GM23338 (cell line): ENCODE results near the gene ARHGAP10. TPM values are rescaled to one million over a fixed set of nuclear protein-coding genes. Genes with fewer than 3 reads are reported as not detected.

ENCODE experiments used
- ATAC-seq: fragments of 200-7000 bp; cut with Tn5 transposase; 3 replicates; pipeline ENCODE4 v1.9.1; 2020
- DNase-seq: peaks from one replicate; pipeline ENCODE4 v3.0.0-alpha.2; 2015; ENCODE audit warnings: low spot score
- H2AFZ ChIP-seq: fragments of 200-600 bp; sonication (generic); 2 replicates; pipeline ENCODE4 v1.8.0; 2016; ENCODE audit warnings: antibody characterized with exemption, mild to moderate bottlenecking, moderate library complexity
- H3F3A ChIP-seq: fragments of 200-600 bp; sonication (generic); replicated peaks from 2 replicates; pipeline ENCODE4 v1.8.0; 2017; ENCODE audit warnings: antibody characterized with exemption, mixed run types, low read depth
- H3K27ac ChIP-seq: fragments of 200-600 bp; sonication (generic); 2 replicates; pipeline ENCODE4 v1.6.1; 2016; ENCODE audit warnings: low read depth
- H3K27me3 ChIP-seq: fragments of 200-600 bp; sonication (generic); 2 replicates; pipeline ENCODE4 v1.8.0; 2016; ENCODE audit warnings: mild to moderate bottlenecking, mixed run types, moderate library complexity; ENCODE audit not compliant: insufficient read depth
- H3K36me3 ChIP-seq: fragments of 200-600 bp; sonication (generic); 2 replicates; pipeline ENCODE4 v1.8.0; 2016; ENCODE audit warnings: mild to moderate bottlenecking; ENCODE audit not compliant: insufficient read depth
- H3K4me1 ChIP-seq: fragments of 200-600 bp; sonication (generic); 2 replicates; pipeline ENCODE4 v1.8.0; 2016; ENCODE audit warnings: mild to moderate bottlenecking, moderate library complexity; ENCODE audit not compliant: insufficient read depth
- H3K4me2 ChIP-seq: fragments of 200-600 bp; sonication (generic); 2 replicates; pipeline ENCODE4 v1.7.1; 2017; ENCODE audit warnings: mixed run types
- H3K4me3 ChIP-seq: fragments of 200-600 bp; sonication (generic); 2 replicates; pipeline ENCODE4 v1.6.1; 2016; ENCODE audit warnings: mixed run types
- H3K79me2 ChIP-seq: fragments of 200-600 bp; sonication (generic); replicated peaks from 2 replicates; pipeline ENCODE4 v1.8.0; 2017; ENCODE audit warnings: mild to moderate bottlenecking; ENCODE audit not compliant: insufficient read depth
- H3K9me2 ChIP-seq: fragments of 200-600 bp; sonication (generic); 2 replicates; pipeline ENCODE4 v1.8.0; 2017; ENCODE audit not compliant: insufficient read depth
- H4K20me1 ChIP-seq: fragments of 200-600 bp; sonication (generic); replicated peaks from 2 replicates; pipeline ENCODE4 v1.8.0; 2017; ENCODE audit warnings: mild to moderate bottlenecking; ENCODE audit not compliant: insufficient read depth
- H3K27ac Mint-ChIP-seq: 2 replicates; pipeline ENCODE4 v1.8.0; 2020; ENCODE audit warnings: inconsistent platforms, mild to moderate bottlenecking, moderate library complexity, mixed read lengths
- H3K27me3 Mint-ChIP-seq: 3 replicates; pipeline ENCODE4 v1.8.0; 2022; ENCODE audit warnings: low read depth, mild to moderate bottlenecking, moderate library complexity, mixed read lengths, inconsistent platforms; ENCODE audit not compliant: insufficient read depth, poor library complexity
- H3K36me3 Mint-ChIP-seq: 3 replicates; pipeline ENCODE4 v1.8.0; 2021; ENCODE audit warnings: low read depth, mild to moderate bottlenecking, inconsistent platforms, moderate library complexity, mixed read lengths
- H3K4me1 Mint-ChIP-seq: 3 replicates; pipeline ENCODE4 v1.8.0; 2020; ENCODE audit warnings: mild to moderate bottlenecking, inconsistent platforms, mixed read lengths
- H3K4me3 Mint-ChIP-seq: 3 replicates; pipeline ENCODE4 v1.8.0; 2021; ENCODE audit warnings: moderate library complexity, mild to moderate bottlenecking, inconsistent platforms, mixed read lengths
- H3K9me3 Mint-ChIP-seq: 3 replicates; pipeline ENCODE4 v1.8.0; 2020; ENCODE audit warnings: moderate library complexity, mild to moderate bottlenecking, inconsistent platforms, mixed read lengths
- EZH2 ChIP-seq: fragments of 200-600 bp; sonication (generic); IDR thresholded peaks from one replicate; pipeline ENCODE4 v1.8.0; 2017; ENCODE audit warnings: antibody characterized with exemption, mild to moderate bottlenecking, low read depth; ENCODE audit not compliant: unreplicated experiment
- EZH2phosphoT487 ChIP-seq: fragments of 200-600 bp; sonication (generic); IDR thresholded peaks from one replicate; pipeline ENCODE4 v1.8.1; 2018; ENCODE audit warnings: antibody characterized with exemption; ENCODE audit not compliant: unreplicated experiment
- NANOG ChIP-seq: IDR thresholded peaks from 2 replicates; pipeline ENCODE4 v1.6.1; 2016; ENCODE audit warnings: antibody characterized with exemption, borderline replicate concordance
- POLR2AphosphoS5 ChIP-seq: IDR thresholded peaks from 2 replicates; pipeline ENCODE4 v1.6.1; 2016; ENCODE audit warnings: antibody characterized with exemption, low read depth
- STAT1 ChIP-seq: IDR thresholded peaks from one replicate; pipeline ENCODE4 v1.6.1; 2016; ENCODE audit warnings: antibody characterized with exemption; ENCODE audit not compliant: unreplicated experiment
- ZNF114 ChIP-seq: fragments of 250-450 bp; sonication (Bioruptor Pico); IDR thresholded peaks from 2 replicates; pipeline ENCODE4 v1.5.0; 2020; ENCODE audit warnings: mild to moderate bottlenecking, moderate library complexity
- ZNF331 ChIP-seq: fragments of 250-450 bp; sonication (Bioruptor Pico); IDR thresholded peaks from 2 replicates; pipeline ENCODE4 v1.5.0; 2020; ENCODE audit warnings: low read depth, mild to moderate bottlenecking, moderate library complexity
- polyA plus RNA-seq: library from polyadenylated mRNA; unstranded; fragments of >200 nt; fragmentation: Nextera tagmentation; extraction: Ambion mirVana; gene quantifications from 2 replicates; pipeline ENCODE4 v1.2.1, GENCODE V29; 2016
- total RNA-seq: library from RNA; depleted of rRNA; stranded (reverse); fragments of >200 nt; shearing (Covaris generic); gene quantifications from 2 replicates; pipeline ENCODE4 v1.2.3, GENCODE V29; 2014
- TF ChIP-seq, protein P1 (sequence below): fragments of 250-450 bp; sonication (Bioruptor Pico); IDR thresholded peaks from 2 replicates; pipeline ENCODE4 v1.5.0; 2020; ENCODE audit warnings: mild to moderate bottlenecking, moderate library complexity
- TF ChIP-seq, protein P2 (sequence below): IDR thresholded peaks from one replicate; pipeline ENCODE4 v1.6.1; 2018; ENCODE audit warnings: antibody characterized with exemption; ENCODE audit not compliant: unreplicated experiment
- TF ChIP-seq, protein P3 (sequence below): IDR thresholded peaks from 2 replicates; pipeline ENCODE4 v1.6.1; 2016; ENCODE audit warnings: antibody characterized with exemption
- TF ChIP-seq, protein P4 (sequence below), 2 experiments: fragments of 200-600 bp in 1 of 2; sonication (generic) in 1 of 2; conservative IDR thresholded peaks; 2 replicates each; pipeline versions ENCODE4 v1.5.1 to v1.6.1; 2016 to 2017; ENCODE audit warnings: antibody characterized with exemption in 2 of 2, low read depth in 2 of 2, mild to moderate bottlenecking in 2 of 2, moderate library complexity in 1 of 2

ARHGAP10 gene
- total and polyA plus RNA-seq, 2 experiments from 2014 or later = 5.1 to 6.3 TPM

DNA sequence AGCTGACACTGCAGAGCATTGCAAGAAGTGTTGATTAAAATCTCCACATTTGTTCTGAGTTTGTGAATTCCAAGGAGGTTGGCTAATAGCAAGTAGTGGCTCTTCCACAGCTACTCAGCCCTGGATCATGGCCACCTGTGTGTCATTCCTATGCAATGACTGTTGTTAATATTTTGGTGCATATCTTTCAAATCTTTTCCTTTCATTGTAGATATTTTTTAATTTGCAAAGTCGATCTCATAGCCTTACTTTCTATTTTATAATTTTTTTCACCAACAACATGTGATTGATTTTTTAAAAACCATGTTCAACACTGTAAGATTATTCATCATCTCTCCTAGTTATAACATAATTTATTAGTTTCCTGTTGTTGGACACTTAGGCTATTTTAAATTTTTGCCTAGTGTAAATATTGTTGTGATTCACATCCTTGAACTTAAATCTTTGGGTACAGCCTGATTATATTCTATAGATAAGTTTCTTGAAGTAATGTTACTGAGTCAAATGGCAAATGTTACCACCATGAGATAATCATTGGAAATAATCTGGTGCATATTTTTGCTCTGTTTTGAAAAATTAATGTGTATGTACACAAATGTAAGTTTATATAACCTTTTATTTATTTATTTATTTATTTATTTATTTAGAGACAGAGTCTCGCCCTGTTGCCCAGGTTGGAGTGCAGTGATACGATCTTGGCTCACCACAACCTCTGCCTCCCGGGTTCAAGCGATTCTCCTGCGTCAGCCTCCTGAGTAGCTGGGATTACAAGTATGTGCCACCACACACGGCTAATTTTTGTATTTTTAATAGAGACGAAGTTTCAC lies 17.1 kb upstream of the ARHGAP10 start:
- Histone ChIP-seq H3K4me1 (no peaks in the 10 kb centered on the region), H3K79me2 (no peaks in the 10 kb centered on the region), H3K27me3 (no peaks in the 10 kb centered on the region), H3K4me2 (no peak overlapping the region), H2AFZ (peak overlapping the region; percentile 56; the same call in 1 of the 2 replicates), H4K20me1 (no peaks in the 10 kb centered on the region), H3K9me2 (no peaks in the 10 kb centered on the region), H3K4me3 (no peak overlapping the region), H3K27ac (no peak overlapping the region), H3K36me3 (no peaks in the 10 kb centered on the region), H3F3A (no peaks in the 10 kb centered on the region)
- Mint-ChIP-seq H3K9me3 (no peaks in the 10 kb centered on the region), H3K27ac (no peak overlapping the region), H3K27me3 (no peaks in the 10 kb centered on the region), H3K4me3 (no peak overlapping the region), H3K36me3 (no peaks in the 10 kb centered on the region), H3K4me1 (no peaks in the 10 kb centered on the region; the same call in 2 of the 3 replicates)
- ATAC-seq (no peak), DNase-seq (no peak)
- TF ChIP-seq EZH2 (no peak), ZNF331 (CRISPR knock-in tag) (no peak), ZNF114 (CRISPR knock-in tag) (no peak), EZH2phosphoT487 (no peak), POLR2AphosphoS5 (no peak), STAT1 (no peak), NANOG (no peak)
- TF ChIP-seq, protein P1, sequence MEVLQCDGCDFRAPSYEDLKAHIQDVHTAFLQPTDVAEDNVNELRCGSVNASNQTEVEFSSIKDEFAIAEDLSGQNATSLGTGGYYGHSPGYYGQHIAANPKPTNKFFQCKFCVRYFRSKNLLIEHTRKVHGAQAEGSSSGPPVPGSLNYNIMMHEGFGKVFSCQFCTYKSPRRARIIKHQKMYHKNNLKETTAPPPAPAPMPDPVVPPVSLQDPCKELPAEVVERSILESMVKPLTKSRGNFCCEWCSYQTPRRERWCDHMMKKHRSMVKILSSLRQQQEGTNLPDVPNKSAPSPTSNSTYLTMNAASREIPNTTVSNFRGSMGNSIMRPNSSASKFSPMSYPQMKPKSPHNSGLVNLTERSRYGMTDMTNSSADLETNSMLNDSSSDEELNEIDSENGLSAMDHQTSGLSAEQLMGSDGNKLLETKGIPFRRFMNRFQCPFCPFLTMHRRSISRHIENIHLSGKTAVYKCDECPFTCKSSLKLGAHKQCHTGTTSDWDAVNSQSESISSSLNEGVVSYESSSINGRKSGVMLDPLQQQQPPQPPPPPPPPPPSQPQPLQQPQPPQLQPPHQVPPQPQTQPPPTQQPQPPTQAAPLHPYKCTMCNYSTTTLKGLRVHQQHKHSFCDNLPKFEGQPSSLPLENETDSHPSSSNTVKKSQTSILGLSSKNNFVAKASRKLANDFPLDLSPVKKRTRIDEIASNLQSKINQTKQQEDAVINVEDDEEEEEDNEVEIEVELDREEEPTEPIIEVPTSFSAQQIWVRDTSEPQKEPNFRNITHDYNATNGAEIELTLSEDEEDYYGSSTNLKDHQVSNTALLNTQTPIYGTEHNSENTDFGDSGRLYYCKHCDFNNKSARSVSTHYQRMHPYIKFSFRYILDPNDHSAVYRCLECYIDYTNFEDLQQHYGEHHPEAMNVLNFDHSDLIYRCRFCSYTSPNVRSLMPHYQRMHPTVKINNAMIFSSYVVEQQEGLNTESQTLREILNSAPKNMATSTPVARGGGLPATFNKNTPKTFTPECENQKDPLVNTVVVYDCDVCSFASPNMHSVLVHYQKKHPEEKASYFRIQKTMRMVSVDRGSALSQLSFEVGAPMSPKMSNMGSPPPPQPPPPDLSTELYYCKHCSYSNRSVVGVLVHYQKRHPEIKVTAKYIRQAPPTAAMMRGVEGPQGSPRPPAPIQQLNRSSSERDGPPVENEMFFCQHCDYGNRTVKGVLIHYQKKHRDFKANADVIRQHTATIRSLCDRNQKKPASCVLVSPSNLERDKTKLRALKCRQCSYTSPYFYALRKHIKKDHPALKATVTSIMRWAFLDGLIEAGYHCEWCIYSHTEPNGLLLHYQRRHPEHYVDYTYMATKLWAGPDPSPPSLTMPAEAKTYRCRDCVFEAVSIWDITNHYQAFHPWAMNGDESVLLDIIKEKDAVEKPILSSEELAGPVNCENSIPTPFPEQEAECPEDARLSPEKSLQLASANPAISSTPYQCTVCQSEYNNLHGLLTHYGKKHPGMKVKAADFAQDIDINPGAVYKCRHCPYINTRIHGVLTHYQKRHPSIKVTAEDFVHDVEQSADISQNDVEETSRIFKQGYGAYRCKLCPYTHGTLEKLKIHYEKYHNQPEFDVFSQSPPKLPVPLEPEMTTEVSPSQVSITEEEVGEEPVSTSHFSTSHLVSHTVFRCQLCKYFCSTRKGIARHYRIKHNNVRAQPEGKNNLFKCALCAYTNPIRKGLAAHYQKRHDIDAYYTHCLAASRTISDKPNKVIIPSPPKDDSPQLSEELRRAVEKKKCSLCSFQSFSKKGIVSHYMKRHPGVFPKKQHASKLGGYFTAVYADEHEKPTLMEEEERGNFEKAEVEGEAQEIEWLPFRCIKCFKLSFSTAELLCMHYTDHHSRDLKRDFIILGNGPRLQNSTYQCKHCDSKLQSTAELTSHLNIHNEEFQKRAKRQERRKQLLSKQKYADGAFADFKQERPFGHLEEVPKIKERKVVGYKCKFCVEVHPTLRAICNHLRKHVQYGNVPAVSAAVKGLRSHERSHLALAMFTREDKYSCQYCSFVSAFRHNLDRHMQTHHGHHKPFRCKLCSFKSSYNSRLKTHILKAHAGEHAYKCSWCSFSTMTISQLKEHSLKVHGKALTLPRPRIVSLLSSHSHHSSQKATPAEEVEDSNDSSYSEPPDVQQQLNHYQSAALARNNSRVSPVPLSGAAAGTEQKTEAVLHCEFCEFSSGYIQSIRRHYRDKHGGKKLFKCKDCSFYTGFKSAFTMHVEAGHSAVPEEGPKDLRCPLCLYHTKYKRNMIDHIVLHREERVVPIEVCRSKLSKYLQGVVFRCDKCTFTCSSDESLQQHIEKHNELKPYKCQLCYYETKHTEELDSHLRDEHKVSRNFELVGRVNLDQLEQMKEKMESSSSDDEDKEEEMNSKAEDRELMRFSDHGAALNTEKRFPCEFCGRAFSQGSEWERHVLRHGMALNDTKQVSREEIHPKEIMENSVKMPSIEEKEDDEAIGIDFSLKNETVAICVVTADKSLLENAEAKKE (CRISPR knock-in tag) = no peak
- TF ChIP-seq, protein P2, sequence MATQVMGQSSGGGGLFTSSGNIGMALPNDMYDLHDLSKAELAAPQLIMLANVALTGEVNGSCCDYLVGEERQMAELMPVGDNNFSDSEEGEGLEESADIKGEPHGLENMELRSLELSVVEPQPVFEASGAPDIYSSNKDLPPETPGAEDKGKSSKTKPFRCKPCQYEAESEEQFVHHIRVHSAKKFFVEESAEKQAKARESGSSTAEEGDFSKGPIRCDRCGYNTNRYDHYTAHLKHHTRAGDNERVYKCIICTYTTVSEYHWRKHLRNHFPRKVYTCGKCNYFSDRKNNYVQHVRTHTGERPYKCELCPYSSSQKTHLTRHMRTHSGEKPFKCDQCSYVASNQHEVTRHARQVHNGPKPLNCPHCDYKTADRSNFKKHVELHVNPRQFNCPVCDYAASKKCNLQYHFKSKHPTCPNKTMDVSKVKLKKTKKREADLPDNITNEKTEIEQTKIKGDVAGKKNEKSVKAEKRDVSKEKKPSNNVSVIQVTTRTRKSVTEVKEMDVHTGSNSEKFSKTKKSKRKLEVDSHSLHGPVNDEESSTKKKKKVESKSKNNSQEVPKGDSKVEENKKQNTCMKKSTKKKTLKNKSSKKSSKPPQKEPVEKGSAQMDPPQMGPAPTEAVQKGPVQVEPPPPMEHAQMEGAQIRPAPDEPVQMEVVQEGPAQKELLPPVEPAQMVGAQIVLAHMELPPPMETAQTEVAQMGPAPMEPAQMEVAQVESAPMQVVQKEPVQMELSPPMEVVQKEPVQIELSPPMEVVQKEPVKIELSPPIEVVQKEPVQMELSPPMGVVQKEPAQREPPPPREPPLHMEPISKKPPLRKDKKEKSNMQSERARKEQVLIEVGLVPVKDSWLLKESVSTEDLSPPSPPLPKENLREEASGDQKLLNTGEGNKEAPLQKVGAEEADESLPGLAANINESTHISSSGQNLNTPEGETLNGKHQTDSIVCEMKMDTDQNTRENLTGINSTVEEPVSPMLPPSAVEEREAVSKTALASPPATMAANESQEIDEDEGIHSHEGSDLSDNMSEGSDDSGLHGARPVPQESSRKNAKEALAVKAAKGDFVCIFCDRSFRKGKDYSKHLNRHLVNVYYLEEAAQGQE = no peak
- TF ChIP-seq, protein P3, sequence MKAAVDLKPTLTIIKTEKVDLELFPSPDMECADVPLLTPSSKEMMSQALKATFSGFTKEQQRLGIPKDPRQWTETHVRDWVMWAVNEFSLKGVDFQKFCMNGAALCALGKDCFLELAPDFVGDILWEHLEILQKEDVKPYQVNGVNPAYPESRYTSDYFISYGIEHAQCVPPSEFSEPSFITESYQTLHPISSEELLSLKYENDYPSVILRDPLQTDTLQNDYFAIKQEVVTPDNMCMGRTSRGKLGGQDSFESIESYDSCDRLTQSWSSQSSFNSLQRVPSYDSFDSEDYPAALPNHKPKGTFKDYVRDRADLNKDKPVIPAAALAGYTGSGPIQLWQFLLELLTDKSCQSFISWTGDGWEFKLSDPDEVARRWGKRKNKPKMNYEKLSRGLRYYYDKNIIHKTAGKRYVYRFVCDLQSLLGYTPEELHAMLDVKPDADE = no peak
- TF ChIP-seq, protein P4, sequence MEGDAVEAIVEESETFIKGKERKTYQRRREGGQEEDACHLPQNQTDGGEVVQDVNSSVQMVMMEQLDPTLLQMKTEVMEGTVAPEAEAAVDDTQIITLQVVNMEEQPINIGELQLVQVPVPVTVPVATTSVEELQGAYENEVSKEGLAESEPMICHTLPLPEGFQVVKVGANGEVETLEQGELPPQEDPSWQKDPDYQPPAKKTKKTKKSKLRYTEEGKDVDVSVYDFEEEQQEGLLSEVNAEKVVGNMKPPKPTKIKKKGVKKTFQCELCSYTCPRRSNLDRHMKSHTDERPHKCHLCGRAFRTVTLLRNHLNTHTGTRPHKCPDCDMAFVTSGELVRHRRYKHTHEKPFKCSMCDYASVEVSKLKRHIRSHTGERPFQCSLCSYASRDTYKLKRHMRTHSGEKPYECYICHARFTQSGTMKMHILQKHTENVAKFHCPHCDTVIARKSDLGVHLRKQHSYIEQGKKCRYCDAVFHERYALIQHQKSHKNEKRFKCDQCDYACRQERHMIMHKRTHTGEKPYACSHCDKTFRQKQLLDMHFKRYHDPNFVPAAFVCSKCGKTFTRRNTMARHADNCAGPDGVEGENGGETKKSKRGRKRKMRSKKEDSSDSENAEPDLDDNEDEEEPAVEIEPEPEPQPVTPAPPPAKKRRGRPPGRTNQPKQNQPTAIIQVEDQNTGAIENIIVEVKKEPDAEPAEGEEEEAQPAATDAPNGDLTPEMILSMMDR (conservative IDR thresholded peaks at IDR 0.05; ENCODE audit: low read depth in 2 of 2) = no peak
